NCI-H524 (cell line): ENCODE measurements around the gene CDIPT.
"Not testable (repeated sequence)": the region's sequence is repeated elsewhere in the genome, so short reads cannot be mapped to it uniquely, and the experiment has no call there.

ENCODE experiments used
- DNase-seq, 2 experiments: peaks; one replicate each; lab custom pipeline; 2025; lab: John Stamatoyannopoulos, UW

The CDIPT gene

GRCh38 chr16:29862884-29863668, at the start of gene CDIPT:
CDIPT (minus strand) TSS chr16:29863226; CDS start chr16:29862857, 369 bp downstream.
- peak; percentile 95 to 98 for DNase-seq

GRCh38 chr16:29912087-29912486, 49.1 kb upstream of the CDIPT start:
- DNase-seq: no peak

GRCh38 chr16:29911676-29912010, 48.6 kb upstream of the CDIPT start:
- DNase-seq: no peak

- no peak for DNase-seq
These were observed 48.0 kb upstream of the CDIPT start for GRCh38 chr16:29910819-29911675.

- not testable (repeated sequence) for DNase-seq
These were observed 46.8 kb upstream of the CDIPT start for GRCh38 chr16:29909851-29910250.

- DNase-seq: no peak
These were observed 46.4 kb upstream of the CDIPT start for GRCh38 chr16:29909391-29909790.

- DNase-seq: no peak
These were observed 45.7 kb upstream of the CDIPT start for GRCh38 chr16:29908719-29909220.

- DNase-seq: no peak
These were observed 44.9 kb upstream of the CDIPT start for GRCh38 chr16:29907973-29908372.

GRCh38 chr16:29906520-29907244, 43.7 kb upstream of the CDIPT start:
- DNase-seq: no peak

GRCh38 chr16:29905668-29906067, 42.6 kb upstream of the CDIPT start:
- no peak for DNase-seq

GRCh38 chr16:29904947-29905346, 41.9 kb upstream of the CDIPT start:
- DNase-seq: no peak

- DNase-seq: no peak
These were observed 40.6 kb upstream of the CDIPT start for GRCh38 chr16:29903590-29903989.

GRCh38 chr16:29901607-29901945, 38.5 kb upstream of the CDIPT start:
- DNase-seq: no peak

GRCh38 chr16:29900888-29901606, 38.0 kb upstream of the CDIPT start:
- DNase-seq: no peak

- peak; percentile 90 to 93 for DNase-seq
These were observed 37.3 kb upstream of the CDIPT start, which contains the start of gene ASPHD1 for GRCh38 chr16:29900102-29900887. ASPHD1 (plus strand) TSS chr16:29900488; CDS start chr16:29900972, 484 bp downstream.

- DNase-seq: peak; percentile 98
These were observed 36.6 kb upstream of the CDIPT start, which contains the start of gene SEZ6L2 for GRCh38 chr16:29899516-29900101. SEZ6L2 (minus strand) TSS chr16:29899550; CDS start chr16:29899019, 531 bp downstream.

GRCh38 chr16:29898804-29899515, 35.9 kb upstream of the CDIPT start:
- peak in 1 of 2 experiments; percentile 73 for DNase-seq

GRCh38 chr16:29898135-29898803, 35.2 kb upstream of the CDIPT start:
- DNase-seq: no peak

- no peak for DNase-seq
These were observed 34.3 kb upstream of the CDIPT start for GRCh38 chr16:29897333-29897732.
